HG03045 (cell line): ENCODE measurements around the gene SGO2.
"Not testable (repeated sequence)": the region's sequence is repeated elsewhere in the genome, so short reads cannot be mapped to it uniquely, and the experiment has no call there.

Source experiments
- ATAC-seq: cut with Tn5 transposase; IDR thresholded peaks from one replicate; pipeline ENCODE4 v1.9.1; 2021; ENCODE audit warnings: mild to moderate bottlenecking, moderate library complexity; ENCODE audit not compliant: unreplicated experiment

Gene SGO2

DNA sequence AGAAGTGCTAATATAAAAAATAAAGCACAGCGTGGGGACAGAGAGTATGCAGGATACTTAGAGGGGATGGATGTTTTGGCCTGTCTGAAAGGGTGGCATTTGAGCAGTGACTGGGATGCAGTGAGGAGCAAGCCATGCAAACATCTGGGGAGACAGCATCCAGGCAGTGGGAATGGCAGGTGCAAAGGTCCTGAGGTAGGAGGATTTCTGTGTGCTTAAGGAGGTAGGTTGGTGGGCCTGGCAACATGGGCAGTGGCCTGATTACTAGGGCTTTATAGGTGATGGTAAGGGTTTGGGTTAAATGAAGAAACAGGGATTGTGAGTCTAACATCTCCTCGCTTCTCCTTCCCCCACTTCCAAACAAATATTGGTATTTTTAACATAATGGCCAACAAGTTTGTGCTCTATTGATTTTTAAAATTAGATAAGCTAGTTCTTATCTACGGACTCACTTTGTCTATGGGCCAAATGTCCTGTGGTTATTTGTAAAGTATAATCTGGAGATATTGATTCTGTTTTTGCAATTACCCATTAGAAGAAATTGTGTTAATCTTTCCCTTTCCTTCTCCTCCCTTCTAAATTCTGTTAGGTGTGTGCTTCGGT, 62.2 kb downstream of the SGO2 start:
- ATAC-seq = no peak

DNA sequence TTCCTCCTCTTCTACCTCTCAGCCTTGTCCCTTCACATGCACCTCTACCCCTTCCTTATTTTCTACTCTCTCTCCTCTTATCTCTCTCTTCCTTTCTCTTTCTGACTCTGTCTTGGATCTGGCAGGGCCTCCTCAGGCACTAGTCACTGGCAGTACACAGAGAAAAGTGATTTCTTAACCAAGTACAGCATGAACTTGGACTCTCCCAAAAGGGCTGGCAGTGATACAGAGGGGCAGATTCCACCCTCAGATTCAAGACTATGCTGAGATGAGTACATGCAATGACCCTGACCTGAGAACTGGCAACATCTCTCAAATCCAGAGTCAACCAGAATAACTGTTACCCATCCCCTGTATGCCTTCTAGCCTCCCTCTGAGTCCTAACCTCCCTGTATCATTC, 64.1 kb downstream of the SGO2 start:
- no peak for ATAC-seq

DNA sequence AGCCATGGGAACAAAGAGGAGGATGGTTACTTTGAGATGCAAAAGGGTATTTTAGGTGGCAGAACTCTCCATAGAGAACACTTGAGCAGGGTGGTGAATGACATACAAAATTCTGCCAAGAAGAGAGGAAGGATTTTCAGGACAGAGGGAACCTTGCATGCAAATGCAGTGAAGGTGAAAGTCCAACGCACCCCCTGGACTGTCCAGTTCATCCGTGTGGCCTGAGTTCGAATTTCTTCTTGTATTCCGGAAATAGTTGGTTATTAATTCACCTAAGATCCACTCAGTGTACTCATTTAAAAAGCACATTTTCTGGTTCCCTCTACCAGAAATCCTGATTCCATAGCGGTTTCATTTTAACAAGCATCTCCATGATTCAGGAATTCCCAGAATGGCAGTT, 65.3 kb downstream of the SGO2 start:
- ATAC-seq = no peak

DNA sequence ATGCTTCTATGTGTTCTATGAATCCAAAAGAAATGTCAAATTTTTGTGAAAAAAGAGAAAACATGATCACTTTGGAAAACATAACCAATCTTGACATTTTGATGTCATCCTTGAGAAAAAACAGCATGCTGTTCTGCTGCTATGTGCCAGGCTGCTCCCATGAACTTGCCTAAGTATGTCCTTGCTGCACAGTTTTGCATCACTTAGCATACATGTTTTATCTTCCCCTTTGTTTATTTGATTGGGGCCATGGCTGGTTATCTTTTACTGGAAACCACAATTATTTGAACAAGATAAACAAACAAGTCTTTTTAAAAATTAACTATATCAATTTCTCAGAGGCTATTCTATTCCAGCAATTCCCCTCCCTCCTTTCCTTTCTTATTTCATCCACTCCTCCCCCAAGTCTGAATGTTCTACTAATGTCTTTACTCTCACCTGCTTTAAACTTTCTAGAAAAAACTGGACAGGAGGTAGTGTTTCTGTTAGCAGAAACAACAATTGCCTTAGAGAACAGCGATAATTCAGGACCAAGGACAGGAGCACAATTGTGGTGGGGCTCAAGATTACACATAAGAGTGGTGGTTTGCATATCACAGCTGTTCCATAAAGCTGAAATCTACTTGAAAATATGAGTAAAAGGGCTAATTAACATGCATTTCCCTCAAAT, 66.5 kb downstream of the SGO2 start:
- no peak for ATAC-seq

DNA sequence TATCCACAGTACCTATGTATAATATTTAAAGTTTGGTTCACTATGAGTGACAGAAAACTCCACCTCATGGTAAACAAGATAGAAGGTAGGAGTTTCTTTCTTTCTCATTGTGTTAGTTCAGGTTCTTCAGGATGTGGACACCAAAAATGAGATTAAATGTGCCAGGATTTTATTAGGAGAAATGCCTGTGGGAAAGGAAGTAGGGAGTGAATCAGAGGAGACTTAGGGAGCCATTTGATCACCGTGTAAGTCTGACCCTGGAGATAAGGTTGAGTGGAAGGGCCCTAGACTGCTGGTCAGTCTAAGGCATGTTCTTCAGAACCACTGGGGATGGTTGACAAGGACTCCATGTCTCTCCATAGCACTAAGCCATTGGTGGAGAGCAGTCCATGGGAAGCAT, 67.9 kb downstream of the SGO2 start:
- no peak for ATAC-seq

DNA sequence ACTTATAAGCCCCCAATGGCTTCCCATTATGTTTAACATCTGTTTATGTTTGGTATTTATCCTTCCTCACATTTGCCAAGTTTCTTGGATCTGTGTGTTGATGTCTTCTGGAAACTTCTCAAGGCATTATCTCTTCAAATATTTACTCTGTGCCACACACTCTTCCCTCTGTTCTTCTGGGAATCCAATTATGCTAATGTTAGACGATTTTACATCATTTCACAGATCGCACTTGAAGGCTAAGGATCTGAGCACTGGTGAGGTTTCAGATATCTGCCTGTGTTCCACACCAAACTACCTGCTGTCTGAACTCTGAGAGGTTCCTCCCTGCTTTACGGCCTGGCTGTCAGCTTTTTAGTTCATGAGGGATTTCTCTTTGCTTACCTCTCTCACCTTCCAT, 69.9 kb downstream of the SGO2 start:
- no peak for ATAC-seq

DNA sequence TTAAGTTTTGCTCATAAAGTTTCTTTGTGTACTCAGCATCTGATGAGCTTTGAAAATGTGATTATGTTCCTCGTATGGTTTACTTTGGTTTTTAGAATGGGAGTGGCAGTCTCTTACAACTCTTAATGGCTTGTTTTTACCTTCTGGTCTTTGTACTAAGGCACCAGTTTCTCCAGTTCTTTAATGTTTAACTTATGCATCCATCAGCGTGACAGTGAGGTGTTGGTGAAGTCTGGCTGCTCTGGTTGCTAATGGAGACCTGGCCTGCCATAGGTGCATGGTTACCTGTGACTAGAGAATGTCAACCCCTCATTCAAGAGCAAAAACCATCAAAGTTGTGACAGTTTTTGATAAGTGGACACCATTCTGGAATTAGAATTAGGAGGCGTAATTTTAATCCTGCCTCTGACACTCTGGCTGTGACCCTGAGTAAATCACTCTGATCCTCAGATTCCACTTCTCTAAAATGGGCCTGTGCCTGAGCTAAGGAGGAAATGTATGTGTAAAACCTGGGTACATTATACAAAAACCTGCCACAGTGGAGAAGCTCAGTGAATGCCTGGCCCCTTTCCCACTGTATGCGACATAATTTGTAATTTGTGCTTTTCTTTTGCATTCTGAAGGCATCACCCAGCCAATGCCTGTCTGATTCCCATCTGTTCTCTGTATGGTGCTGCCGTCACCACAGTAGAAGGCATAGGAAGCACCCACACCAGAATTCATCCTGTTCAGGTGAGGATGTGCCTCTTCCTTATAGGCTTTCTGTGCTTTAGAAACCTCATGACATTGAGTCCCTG, 71.0 kb downstream of the SGO2 start:
- no peak for ATAC-seq

DNA sequence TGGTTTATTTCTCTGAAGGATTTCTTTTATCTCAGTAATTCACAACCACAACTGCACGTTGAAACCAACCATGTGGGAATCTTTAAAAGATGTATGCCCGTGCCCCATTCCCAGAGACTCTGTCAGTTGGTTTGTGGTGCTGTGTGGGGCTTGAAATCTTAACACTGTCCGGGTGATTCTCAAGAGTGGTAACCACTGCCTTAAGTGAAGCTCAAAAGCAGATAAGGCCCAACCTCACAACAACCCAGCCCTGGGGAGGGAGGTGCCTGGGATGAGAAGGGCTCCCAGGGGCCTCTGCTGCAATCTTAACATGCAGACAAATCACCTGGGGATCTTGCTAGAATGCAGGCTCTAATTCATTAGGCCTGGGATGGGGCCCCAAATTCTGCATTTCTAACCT, 73.2 kb downstream of the SGO2 start:
- ATAC-seq = no peak

DNA sequence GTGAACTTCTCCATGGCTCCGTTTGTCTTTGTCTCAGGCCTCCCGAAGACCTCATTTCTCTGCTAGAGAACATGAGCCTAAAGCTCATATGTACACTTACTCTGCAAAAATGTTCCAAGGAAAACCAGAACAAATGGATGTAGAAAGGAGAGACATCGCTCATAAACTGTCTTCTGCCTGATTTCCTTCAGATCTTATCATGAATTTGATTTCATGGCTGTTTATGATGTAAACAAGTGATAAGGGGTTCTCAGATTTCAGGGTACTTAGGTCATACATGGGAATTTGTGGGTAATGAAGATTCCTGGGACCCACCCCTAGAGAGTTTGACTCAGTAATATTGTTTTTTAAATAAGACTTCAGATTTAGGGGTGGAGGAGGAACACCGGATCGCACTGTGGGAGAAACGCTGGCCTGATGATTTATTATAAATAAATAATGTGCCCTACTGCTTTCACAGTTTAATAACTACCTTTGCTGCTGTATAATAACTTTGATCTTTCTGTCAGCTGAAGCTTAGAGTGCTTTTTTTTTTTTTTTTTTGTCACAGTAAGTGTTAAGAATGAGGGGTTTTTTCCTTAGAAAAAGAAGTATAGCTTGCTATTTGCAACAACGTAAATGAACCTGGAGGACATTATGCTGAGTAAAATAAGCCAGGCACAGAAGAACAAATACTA, 74.7 kb downstream of the SGO2 start:
- ATAC-seq = no peak

DNA sequence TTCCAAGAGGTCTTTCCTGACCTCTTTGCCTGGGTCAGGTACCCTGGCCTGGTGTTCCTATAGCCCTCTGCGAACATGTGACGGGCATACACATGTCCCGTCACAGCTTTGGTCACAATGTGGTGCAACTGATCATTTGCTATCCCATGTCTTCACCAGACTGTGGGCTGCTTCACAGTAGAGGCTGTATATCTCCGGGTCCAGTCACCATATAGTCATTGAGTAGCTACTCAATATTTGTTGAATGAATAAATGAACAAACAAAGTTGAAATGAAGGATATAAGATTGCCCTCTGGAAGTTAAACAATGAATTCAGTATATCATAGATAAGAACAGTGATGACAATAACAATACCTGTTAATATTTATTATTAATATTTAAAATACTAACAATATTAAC, 76.6 kb downstream of the SGO2 start:
- ATAC-seq = no peak

DNA sequence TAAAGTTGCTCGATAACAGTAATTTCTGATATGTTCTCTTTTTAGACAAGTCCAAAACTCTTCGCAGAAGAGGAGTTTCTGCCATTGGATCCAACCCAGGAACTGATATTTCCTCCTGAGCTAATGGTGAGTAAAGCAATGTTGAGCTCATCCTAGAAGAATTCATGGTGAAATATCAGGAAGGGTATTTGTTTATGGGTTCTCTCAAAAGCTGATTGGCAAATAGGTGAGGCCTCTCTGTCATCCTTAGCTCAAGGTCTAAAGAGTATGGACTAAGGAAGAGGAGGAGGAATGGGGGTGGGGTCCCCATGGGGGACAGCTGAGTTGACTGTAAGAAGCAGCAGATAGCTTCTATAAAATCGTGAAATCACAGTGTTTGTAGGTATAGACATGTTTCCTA, 78.0 kb downstream of the SGO2 start:
- no peak for ATAC-seq

DNA sequence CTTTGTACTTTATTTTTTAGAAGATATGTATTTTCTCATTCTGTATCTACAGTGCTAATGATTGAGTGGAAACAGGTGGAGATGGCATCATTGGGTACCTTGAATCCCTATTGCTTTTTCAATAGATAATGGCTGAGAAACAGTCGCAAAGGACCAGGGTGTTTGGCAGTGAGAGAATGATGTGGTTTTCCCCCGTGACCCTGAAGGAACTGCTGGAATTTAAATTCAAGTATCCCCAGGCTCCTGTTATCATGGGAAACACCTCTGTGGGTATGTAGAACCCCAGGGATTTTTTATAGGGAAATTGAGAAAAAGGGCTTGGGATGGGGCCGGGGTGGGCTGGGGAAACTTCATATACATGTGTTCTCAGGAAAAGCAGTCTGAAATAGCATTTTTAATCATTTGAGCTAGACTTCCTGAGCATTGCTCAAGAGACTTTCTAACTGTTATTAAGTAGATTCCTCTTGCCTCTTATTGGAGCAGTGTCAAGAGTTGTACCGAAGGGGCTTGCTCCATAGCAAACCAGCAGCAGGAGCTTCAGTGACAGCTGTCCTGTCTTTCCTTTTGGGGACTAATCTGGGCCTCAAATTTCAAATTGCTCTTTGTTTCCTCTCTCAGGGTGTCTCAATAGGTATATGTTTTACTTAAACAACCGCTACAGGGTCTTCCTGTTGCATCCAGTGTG, 78.7 kb downstream of the SGO2 start:
- ATAC-seq = no peak

DNA sequence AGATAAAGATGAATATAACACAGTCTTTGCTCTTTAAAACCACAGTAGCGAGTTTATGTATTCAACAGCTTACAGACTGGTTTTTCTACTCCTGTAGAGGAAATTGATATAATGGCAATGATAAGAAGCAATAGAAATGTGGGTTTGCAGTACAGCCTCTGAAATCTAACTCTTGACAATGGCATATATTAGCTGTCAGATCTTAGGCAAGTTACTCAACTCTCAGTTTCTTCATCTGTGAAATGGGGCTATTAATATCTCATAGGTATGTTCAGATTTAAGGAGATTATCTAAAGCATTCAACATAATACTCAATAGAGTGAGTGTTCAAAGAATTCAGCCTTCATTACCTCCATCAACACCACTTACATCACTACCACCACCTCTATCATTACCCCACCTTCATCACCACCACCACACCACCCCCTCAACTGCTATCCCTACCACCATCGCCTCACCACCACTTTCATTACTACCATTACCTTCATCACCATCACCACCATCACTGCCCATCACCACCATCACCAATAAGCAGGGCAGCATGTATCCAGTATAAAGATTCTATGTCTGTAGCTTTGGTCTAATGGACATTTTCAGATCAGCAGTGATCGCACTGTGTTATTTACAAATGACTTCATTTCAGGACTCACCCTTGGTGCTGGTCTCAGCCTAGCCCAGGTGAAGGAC, 82.5 kb downstream of the SGO2 start:
- ATAC-seq = no peak

DNA sequence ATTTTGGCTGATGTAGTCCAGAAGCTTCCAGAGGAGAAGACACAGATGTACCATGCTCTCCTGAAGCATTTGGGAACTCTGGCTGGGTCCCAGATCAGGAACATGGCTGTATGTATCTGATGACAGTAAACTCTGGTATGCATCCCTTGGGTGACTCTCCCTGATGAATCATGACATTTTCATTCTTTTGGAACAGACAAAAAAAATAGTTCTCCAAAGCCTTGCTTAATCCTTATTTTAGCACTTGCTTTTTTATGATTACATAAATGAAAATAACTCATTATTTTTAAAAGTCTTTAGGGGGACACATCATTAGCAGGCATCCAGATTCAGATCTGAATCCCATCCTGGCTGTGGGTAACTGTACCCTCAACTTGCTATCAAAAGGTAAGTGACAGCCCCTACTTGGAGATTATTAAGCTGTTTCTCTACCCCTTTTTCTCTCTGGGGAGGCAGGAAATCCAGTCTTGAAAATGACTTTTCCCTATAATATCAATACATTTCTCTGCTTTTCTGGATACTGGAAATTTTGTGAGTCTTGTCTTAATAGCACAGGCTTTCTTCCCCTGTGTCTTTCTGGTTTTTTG, 83.1 kb downstream of the SGO2 start:
- no peak for ATAC-seq

DNA sequence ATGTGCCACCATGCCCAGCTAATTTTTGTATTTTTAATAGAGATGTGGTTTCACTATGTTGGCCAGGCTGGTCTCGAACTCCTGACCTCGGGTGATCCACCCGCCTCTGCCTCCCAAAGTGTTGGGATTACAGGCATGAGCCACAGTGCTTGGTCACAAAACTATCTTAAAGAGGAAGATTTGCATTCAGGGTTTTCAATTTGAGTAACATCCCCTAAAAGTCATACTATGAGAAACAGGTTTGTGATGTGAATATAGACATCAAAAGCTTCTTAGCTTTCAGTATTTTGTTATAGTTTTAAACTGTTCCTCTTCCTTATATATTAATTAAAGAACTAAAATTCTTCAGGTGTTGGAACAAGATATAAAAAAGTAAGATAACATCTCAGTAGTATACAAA, 84.2 kb downstream of the SGO2 start:
- ATAC-seq = not testable (repeated sequence)

DNA sequence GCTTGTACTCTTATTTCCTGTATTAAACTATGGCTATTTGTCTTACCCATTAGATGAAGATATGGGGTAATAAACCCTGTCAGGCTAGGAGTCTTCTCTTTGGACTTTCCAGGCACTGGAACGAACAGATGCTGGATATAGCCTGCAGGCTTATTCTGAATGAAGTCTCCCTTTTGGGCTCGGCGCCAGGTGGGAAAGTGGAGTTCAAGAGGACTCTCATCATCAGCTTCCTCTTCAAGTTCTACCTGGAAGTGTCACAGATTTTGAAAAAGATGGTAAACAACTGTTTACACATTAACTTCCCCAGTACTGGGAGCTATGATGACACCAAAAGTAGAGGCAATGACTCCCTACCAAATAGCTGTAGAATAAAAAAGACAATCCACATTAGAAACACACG, 87.7 kb downstream of the SGO2 start:
- ATAC-seq = no peak

DNA sequence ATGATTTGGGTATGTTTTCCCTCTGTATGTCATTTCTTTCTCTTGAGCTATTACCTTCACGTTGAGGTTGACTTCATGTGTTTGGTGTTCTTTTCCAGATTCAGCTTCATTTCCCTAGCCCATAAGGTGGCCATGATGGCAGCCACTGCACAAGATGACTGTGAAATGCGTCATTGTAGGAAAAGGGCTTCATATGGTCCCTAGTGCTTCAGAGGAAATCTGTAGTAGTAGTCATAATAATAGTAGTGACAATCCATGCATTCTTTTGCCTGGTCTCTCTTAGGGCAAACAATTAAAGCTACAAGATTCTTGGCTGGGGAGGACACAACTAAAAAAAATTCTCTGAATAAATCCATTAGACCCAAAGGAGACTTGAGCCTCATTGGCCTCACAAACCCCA, 88.2 kb downstream of the SGO2 start:
- ATAC-seq = no peak

DNA sequence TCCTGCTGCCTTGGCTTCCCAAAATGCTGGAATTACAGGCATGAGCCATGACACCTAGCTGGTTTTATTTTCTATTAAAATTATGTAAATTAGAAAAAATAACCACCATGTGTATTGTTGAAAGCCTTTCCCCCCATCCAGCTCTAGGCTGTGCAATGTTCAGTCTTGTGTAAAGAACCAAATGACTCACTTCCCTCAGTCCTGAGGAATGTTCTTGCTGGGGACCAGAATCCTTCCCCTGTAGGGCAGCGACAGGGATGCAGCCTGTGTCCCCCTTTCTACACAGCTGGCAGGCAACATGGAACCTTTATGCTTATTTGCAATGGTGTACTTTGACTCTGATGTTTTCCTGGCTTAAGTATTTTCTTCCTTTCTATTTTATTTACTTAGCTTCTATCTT, 89.2 kb downstream of the SGO2 start:
- ATAC-seq = no peak

DNA sequence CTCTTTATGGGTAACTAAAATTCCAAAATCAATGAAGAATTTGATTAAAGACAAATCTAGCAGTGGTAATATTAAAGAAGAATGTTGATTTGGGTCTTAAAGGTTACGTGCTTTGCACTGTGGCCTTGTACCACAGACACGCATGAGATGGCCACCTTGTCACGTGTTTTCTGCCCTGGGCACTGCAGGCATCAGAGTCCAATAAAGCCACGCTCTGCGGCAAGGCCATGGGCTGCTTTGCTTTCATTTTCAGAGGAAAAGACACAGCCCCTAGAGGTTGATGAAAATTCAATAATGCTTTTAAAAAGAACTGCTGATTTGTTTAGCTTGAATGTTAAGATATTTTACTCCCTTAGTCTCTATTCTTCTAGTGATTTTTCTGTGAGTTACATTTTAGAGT, 90.2 kb downstream of the SGO2 start:
- no peak for ATAC-seq

DNA sequence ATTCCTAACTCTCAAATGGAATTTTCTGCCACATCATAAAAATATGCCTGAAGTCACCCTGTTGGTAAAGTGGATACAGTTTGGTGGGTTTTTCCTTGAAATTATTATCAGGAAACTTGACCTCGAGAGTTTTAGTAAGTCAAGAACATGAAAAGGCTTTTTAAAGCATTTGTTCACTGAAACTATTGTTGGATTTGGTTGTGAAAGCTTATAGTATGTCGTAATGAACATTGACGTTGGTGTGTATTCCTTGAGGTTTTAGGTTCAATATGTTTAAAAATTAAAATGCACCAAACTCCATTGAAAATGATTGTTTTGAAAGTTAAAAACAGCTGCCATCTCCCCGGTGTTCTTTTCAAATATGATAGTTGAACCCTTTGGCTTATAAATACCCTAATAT, 90.6 kb downstream of the SGO2 start:
- ATAC-seq = no peak
